ENCODE data around the gene PI4K2B. TPM values are rescaled to one million over a fixed set of nuclear protein-coding genes. Genes with fewer than 3 reads are reported as not detected.
"Not testable (repeated sequence)": the region's sequence is repeated elsewhere in the genome, so short reads cannot be mapped to it uniquely, and the experiment has no call there.

Gene PI4K2B
- total RNA-seq, 1 experiment from 2014 or later = 22.8 TPM

DNA sequence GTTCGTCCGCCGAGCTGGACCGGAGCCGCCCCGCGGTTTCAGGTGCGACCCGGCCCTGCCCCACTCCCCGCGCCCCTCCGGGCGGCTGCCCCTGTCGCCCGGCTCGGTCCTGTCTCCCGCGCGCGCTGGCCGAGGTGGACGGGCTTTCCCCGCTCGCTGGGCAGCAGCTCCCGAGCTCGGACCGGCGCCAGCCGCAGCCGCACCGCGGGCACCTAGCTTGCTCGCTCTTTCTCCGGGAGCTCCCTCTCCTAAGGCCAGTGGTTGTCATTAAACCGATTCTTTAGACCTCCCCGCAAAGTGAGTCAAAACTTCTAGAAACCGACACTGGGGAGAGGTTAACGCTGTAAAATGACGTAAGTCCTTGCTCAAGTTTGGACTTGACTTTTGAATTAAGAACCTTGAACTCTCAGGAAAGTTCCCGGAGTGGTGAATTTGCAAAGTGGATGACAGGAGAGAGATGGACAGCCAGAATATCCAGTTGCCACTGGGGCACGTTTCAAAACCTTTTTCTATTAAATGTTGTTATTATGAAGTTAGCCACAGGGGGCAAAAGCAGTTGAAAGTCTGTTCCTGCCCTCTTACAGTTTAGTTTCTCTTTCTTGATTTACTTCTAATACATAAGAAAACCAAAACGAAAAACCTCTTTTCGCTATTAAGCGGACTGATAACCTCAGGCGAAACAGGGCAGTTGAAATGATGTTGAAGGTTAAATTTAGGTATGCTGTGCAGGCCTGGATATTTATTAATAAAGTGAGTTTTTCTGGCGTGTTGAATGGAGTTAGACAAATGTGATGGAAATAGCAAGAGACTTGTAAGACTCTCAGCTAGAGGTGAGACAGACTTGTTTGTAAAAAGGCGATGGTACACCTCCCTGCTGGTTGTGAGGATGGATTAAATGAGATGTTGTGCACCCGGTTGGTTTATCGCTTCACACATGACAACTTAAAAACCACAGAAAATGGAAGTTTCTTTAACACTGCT, 847 bp downstream of the PI4K2B start:
- H3K9me3 Mint-ChIP-seq (ENCODE audit: unreplicated experiment) = peaks cover 5% of the 10 kb centered on the region
- intact Hi-C loops (cut with micrococcal nuclease) = loop anchor here (1.0 to 2.0 kb wide), 4 partner anchors 62 to 132 kb away; partner anchors contain the start of gene ZCCHC4
- ChIA-PET POLR2A (interaction anchor here (0.6 to 4.9 kb wide), 18 partner anchors 11 to 1333 kb away, joined by 3 to 106 read pairs (median 5); partner anchors contain the start of genes ANAPC4, DHX15, SEPSECS and ZCCHC4), CTCF (interaction anchor here (0.5 to 5.5 kb wide), 14 partner anchors 10 to 254 kb away, joined by 3 to 56 read pairs (median 4); partner anchors contain the start of gene ZCCHC4)
- BruUV-seq (replicated peaks) = TSS peak; percentile 52
- H3K27ac Mint-ChIP-seq (ENCODE audit: low read depth, unreplicated experiment) = peak overlapping the region; percentile 90
- H3K4me3 Mint-ChIP-seq (ENCODE audit: unreplicated experiment) = peak overlapping the region; percentile 86
- H3K36me3 Mint-ChIP-seq (ENCODE audit: insufficient read depth, unreplicated experiment) = no peaks in the 10 kb centered on the region
- TF ChIP-seq, protein P1, sequence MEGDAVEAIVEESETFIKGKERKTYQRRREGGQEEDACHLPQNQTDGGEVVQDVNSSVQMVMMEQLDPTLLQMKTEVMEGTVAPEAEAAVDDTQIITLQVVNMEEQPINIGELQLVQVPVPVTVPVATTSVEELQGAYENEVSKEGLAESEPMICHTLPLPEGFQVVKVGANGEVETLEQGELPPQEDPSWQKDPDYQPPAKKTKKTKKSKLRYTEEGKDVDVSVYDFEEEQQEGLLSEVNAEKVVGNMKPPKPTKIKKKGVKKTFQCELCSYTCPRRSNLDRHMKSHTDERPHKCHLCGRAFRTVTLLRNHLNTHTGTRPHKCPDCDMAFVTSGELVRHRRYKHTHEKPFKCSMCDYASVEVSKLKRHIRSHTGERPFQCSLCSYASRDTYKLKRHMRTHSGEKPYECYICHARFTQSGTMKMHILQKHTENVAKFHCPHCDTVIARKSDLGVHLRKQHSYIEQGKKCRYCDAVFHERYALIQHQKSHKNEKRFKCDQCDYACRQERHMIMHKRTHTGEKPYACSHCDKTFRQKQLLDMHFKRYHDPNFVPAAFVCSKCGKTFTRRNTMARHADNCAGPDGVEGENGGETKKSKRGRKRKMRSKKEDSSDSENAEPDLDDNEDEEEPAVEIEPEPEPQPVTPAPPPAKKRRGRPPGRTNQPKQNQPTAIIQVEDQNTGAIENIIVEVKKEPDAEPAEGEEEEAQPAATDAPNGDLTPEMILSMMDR (IDR thresholded peaks at IDR 0.05; ENCODE audit: unreplicated experiment) = peak; percentile 44
- H3K4me1 Mint-ChIP-seq (ENCODE audit: insufficient read depth, unreplicated experiment) = peaks cover 10% of the 10 kb centered on the region
- no peaks in the 10 kb centered on the region for H3K27me3 Mint-ChIP-seq (ENCODE audit: insufficient read depth, unreplicated experiment)
- peak; percentile 92 for DNase-seq (ENCODE audit: unreplicated experiment)

DNA sequence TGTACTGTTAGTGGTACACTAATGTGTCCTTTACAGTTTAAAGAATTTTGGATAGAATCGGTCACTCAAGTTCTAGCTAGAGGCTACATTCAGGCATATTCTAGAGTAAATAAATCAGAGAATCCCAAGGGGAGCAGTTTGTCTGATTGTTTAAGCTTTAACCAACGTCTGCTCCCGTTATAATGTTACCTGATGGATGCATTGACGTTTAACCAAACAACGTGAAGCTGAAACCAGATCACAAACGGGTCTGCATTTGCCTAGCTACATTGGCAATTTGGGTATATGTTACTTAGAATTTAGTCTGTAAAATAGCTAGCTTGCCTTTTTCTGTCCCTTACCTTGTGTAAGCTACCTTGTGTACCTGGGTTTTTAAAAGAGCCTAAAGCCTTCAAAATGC, 1.6 kb downstream of the PI4K2B start:
- CTCF ChIA-PET = interaction anchor here (0.7 to 5.5 kb wide), 8 partner anchors 9 to 255 kb away, joined by 3 to 56 read pairs (median 7); partner anchors contain the start of gene ZCCHC4
- Mint-ChIP-seq H3K4me3 (ENCODE audit: unreplicated experiment) (peak overlapping the region; percentile 86), H3K27ac (ENCODE audit: low read depth, unreplicated experiment) (peak overlapping the region; percentile 90), H3K9me3 (ENCODE audit: unreplicated experiment) (peaks cover 5% of the 10 kb centered on the region), H3K27me3 (ENCODE audit: insufficient read depth, unreplicated experiment) (no peaks in the 10 kb centered on the region), H3K4me1 (ENCODE audit: insufficient read depth, unreplicated experiment) (peaks cover 11% of the 10 kb centered on the region), H3K36me3 (ENCODE audit: insufficient read depth, unreplicated experiment) (no peaks in the 10 kb centered on the region)
- peak; percentile 19 for DNase-seq (ENCODE audit: unreplicated experiment)
- intact Hi-C loops (cut with micrococcal nuclease) = loop anchor here (2.0 kb wide), 3 partner anchors 63 to 131 kb away; partner anchors contain the start of gene ZCCHC4
- POLR2A ChIA-PET = interaction anchor here (0.7 to 4.9 kb wide), 14 partner anchors 11 to 1574 kb away, joined by 3 to 106 read pairs (median 4); partner anchors contain the start of genes ANAPC4, DHX15, SEPSECS and ZCCHC4
- no TSS peak for BruUV-seq (replicated peaks)
- TF ChIP-seq, protein P1 (IDR thresholded peaks at IDR 0.05; ENCODE audit: unreplicated experiment) = no peak

DNA sequence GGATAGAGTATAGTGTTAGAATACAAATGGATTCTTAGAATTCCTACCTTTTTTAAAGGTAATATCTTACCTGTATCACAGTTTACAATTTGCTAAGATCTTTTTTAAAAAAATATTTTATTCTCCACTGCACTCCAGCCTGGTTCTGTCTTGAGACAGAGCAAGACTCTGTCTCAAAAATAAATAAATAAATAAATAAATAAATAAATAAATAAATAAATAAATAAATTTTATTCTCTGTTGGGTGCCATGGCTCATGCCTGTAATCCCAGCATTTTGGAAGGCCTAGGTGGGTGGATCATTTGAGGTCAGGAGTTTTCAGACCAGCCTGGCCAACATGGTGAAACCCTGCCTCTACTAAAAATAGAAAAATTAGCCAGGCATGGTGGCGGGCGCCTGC, 2.2 kb downstream of the PI4K2B start:
- H3K9me3 Mint-ChIP-seq (ENCODE audit: unreplicated experiment); H3K36me3 Mint-ChIP-seq (ENCODE audit: insufficient read depth, unreplicated experiment); H3K27me3 Mint-ChIP-seq (ENCODE audit: insufficient read depth, unreplicated experiment); DNase-seq (ENCODE audit: unreplicated experiment); BruUV-seq (replicated peaks); intact Hi-C loops (cut with micrococcal nuclease): not testable (repeated sequence)
- ChIA-PET POLR2A (interaction anchor here (0.6 to 4.9 kb wide), 11 partner anchors 11 to 1574 kb away, joined by 3 to 106 read pairs (median 4); partner anchors contain the start of genes ANAPC4, SEPSECS and ZCCHC4), CTCF (interaction anchor here (0.7 to 5.5 kb wide), 6 partner anchors 11 to 256 kb away, joined by 3 to 56 read pairs (median 6); partner anchors contain the start of gene ZCCHC4)
- H3K4me1 Mint-ChIP-seq (ENCODE audit: insufficient read depth, unreplicated experiment) = peaks cover 17% of the 10 kb centered on the region
- peak overlapping the region; percentile 86 for H3K4me3 Mint-ChIP-seq (ENCODE audit: unreplicated experiment)
- peak overlapping the region; percentile 90 for H3K27ac Mint-ChIP-seq (ENCODE audit: low read depth, unreplicated experiment)

DNA sequence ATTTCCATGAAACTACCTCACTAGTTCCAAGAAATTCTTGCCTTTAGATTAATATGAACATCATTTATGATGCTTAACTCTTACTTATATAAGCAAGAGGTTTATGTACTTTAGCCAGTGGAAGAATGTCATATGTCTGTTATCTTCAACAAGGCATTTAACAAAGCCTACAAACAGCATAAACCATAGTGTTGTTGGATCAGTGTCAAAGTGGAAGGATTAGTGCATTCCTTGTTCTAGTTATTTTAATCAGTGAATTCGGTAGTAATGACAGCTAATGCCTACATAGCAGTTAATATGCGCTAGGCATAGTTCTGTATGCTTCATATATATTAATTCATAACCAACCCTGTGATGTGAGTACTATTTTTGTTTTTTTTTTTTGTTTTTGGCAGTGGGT, 3.1 kb downstream of the PI4K2B start:
- Mint-ChIP-seq H3K27ac (ENCODE audit: low read depth, unreplicated experiment) (peak overlapping the region; percentile 46), H3K4me3 (ENCODE audit: unreplicated experiment) (no peak overlapping the region), H3K9me3 (ENCODE audit: unreplicated experiment) (peaks cover 5% of the 10 kb centered on the region), H3K36me3 (ENCODE audit: insufficient read depth, unreplicated experiment) (no peaks in the 10 kb centered on the region), H3K27me3 (ENCODE audit: insufficient read depth, unreplicated experiment) (no peaks in the 10 kb centered on the region), H3K4me1 (ENCODE audit: insufficient read depth, unreplicated experiment) (peaks cover 18% of the 10 kb centered on the region)
- TF ChIP-seq, protein P1 (IDR thresholded peaks at IDR 0.05; ENCODE audit: unreplicated experiment) = no peak
- DNase-seq (ENCODE audit: unreplicated experiment) = no peak
- intact Hi-C loops (cut with micrococcal nuclease) = no loop called here
- ChIA-PET CTCF (interaction anchor here (0.7 to 5.5 kb wide), 6 partner anchors 14 to 130 kb away, joined by 3 to 56 read pairs (median 4); partner anchors contain the start of gene ZCCHC4), POLR2A (interaction anchor here (1.7 to 4.9 kb wide), 4 partner anchors 10 to 77 kb away, joined by 4 to 106 read pairs (median 25); partner anchors contain the start of genes SEPSECS and ZCCHC4)
- no TSS peak for BruUV-seq (replicated peaks)
